HG02852 (cell line): Measurements from ENCODE around the gene RHOBTB1.
A peak's percentile ranks its signal among the peaks of the same experiment; 100 is the strongest.

ENCODE experiments used
- ATAC-seq: cut with Tn5 transposase; IDR thresholded peaks from one replicate; pipeline ENCODE4 v1.9.1; 2021; ENCODE audit warnings: mild to moderate bottlenecking, moderate library complexity; ENCODE audit not compliant: unreplicated experiment

Gene RHOBTB1

DNA sequence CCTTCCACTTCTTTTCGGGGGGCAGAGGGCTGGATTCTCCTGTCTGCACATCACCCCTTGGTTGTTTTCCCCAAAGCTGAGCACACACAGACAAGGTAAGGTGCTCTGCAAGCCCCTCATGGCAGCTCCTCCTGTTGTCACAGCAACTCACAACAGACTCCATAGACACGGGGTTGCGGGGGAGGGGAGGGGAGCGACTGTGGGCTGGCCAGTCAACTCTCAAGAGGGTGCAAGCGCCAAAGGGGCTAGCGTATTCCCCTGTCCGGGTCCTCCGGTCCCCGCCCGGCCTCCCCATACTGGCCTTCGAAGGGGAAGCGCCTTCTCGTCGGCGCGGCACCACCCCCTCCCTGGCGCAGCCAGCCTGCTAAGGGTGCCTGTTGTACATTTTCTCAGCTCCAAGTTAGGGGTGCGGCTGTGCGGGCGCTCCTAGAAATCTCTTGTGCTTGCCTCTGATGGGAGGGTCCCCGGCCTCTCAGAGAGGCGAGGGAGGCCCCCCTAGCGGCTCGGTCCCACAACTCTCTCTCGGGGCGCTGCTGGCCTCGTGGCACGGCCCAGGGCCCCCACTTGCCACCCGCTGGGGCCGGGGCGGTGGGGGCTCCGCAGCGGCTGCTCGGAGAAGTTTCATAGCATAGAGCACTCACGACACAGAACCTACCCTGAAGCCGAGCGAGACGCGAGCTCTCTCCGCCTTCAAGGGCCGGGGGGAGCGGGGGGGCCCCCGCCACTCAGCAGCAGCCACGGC, 498 bp downstream of the RHOBTB1 start:
- peak; percentile 25 for ATAC-seq

GRCh38 chr10:60942788-60943315, 1.1 kb downstream of the RHOBTB1 start:
- peak; percentile 65 for ATAC-seq

GRCh38 chr10:60942134-60942787, 1.7 kb downstream of the RHOBTB1 start:
- ATAC-seq: no peak

GRCh38 chr10:60940446-60940845, 3.5 kb downstream of the RHOBTB1 start:
- no peak for ATAC-seq

DNA sequence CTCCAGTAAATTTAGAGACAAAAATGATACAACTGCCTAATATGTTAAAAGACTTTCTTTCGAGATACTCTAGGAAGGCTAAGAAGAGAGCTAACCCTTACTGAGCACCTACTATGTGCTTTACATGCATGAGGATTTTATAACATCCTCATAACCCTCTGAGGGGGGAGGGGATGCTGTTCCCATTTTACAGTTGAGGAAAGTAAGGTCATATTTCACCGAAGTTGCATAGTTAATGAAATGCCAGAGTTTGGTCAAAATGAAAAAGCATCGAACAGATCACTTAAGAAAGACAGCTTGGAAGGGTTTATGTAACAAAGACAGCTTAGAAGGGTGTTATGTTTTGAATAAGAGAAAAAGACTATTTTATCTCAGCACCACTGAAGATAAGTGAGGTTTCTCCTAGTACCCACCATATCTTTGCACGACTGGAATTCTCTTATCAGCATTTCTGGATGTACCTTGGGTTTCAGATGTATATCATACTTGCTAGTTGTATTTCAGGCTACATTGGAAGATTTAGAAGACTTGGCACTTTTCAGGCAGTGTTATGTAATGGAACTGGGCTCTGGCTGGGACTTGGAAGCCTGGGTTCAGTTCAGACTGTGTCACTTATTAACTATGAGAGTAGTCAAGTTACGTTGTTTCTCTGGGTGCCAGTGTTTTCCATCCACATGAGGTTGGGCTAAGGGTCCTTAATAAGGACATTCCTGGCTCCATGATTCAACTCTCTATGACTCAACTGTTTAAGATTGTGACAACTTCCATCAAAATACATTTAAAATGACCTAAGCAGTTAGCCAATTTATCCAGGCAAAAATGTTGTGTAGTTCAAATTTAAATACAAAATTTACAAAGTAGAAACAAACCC, 6.0 kb downstream of the RHOBTB1 start:
- ATAC-seq: no peak

GRCh38 chr10:60937022-60937421, 7.0 kb downstream of the RHOBTB1 start:
- no peak for ATAC-seq

DNA sequence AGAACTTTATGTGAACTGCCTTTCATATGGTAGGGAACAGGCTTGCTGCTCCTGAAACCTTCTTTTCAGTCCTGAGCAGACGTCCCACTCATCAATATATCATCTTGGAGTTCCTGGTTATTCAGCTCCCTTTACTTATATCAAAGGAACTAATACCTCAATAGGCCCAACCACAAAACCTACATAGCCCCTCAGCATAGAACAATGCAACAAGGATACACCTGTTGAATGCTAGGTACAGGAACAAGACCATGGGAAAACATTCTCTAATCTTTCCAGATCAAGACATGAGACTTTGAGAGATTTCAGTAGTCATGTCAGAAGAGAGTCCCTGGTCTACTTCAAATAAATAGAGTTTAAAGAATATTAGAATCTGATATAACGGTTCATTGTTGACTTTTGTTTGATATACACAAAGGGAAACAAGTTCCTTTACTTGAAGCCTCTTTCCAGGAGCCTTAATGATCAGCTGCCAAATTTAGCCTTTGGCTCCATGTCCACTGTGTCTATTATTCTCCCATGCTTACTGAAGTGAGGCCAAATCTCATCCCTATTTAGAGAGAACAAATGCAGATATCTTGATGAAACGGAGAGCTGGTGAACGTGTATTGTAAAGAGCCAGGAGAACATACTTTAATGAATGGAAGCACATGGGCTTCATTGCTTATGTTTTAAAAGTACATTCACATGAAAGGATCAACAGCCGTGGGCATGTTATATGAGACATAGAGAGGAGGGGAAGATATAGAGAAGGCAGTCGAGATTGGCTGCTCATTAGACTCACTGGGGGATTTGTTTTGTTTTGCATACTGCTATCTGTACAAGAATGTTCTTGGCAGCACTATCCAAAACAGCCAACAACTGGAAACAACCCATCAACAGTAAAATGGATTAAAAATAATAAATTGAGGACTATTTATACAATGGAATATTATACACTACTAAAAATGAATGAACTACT, 9.5 kb downstream of the RHOBTB1 start:
- no peak for ATAC-seq

GRCh38 chr10:60932756-60933155, 11.2 kb downstream of the RHOBTB1 start:
- ATAC-seq: no peak

- no peak for ATAC-seq
Measured at GRCh38 chr10:60930237-60930636, 13.7 kb downstream of the RHOBTB1 start.

DNA sequence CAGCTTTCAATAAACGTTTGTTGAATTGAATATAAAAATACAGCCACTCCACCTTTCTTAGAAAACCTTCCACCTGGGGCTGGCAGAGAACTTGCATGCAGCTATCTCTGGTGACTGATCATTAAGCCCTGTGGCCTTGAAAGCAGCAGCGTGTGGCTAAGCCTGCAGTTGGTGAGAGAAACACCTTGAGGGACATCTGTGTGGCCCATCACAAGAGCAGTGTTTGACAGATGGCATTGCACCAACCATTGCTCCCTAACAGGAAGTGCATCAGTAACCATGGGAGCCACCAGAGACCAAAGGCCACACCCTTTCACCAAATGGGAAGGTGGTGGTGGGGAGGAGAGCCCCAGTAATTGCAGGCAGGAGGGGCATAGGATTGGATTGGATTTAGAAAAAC, 22.4 kb downstream of the RHOBTB1 start:
- no peak for ATAC-seq

- ATAC-seq: no peak
Measured at GRCh38 chr10:60920479-60920878, 23.5 kb downstream of the RHOBTB1 start.

- ATAC-seq: no peak
Measured at GRCh38 chr10:60919551-60919950, 24.4 kb downstream of the RHOBTB1 start.

GRCh38 chr10:60917331-60918280, 26.4 kb downstream of the RHOBTB1 start:
- no peak for ATAC-seq

GRCh38 chr10:60916025-60916424, 28.0 kb downstream of the RHOBTB1 start:
- ATAC-seq: no peak

- no peak for ATAC-seq
Measured at GRCh38 chr10:60914690-60915141, 29.3 kb downstream of the RHOBTB1 start.

DNA sequence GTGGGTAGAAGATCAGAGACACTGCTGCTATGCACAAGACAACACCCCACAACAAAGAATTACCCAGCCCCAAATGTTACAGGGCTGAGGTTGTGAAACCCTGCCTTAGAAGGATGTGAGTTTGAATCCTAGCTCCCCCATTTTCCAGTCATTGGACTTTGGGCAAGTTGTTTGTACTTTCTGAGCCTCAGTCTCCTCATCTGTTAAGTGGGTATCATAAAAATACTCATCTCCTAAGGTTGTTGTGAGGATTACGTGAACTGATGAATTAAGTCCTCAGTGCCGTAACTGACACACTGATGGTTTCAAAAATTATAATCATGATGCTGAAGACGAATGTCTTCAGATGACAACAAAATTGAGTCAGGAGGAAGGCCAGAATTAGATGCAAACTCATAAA, 30.3 kb downstream of the RHOBTB1 start:
- no peak for ATAC-seq

- no peak for ATAC-seq
Measured at GRCh38 chr10:60913071-60913470, 30.9 kb downstream of the RHOBTB1 start.

GRCh38 chr10:60911715-60912114, 32.3 kb downstream of the RHOBTB1 start:
- no peak for ATAC-seq

- ATAC-seq: no peak
Measured at GRCh38 chr10:60911216-60911615, 32.8 kb downstream of the RHOBTB1 start.
